Spleen (tissue), 7 donors: ENCODE measurements around the gene UCK2.

ENCODE experiments used
- POLR2A ChIP-seq, 3 donors: fragments of 450-650 bp; IDR thresholded peaks; one replicate each; pipeline ENCODE4 v1.5.1; 2017; ENCODE audit warnings: antibody characterized with exemption in 3 of 3, mild to moderate bottlenecking in 1 of 3
- TF ChIP-seq, protein P1 (sequence below), 11 experiments: fragments of 200-600 bp in 7 of 11; fragments of 450-650 bp in 4 of 11; sonication (generic) in 4 of 11; IDR thresholded peaks in 8 of 11; conservative IDR thresholded peaks in 3 of 11; 1 replicate in 7 of 11; 2 replicates in 4 of 11; pipeline versions ENCODE4 v1.4.0 to v1.8.0; 2016 to 2021; ENCODE audit warnings: antibody characterized with exemption in 11 of 11, inconsistent platforms in 4 of 11, mild to moderate bottlenecking in 1 of 11
- donor health status: DM: no; HTN: no; CAD: no; lungs with moderate emphysema.
- donor health status: DM: no; HTN: no; CAD: no.
- donor health status: DM: no; HTN: no; CAD: no.

DNA sequence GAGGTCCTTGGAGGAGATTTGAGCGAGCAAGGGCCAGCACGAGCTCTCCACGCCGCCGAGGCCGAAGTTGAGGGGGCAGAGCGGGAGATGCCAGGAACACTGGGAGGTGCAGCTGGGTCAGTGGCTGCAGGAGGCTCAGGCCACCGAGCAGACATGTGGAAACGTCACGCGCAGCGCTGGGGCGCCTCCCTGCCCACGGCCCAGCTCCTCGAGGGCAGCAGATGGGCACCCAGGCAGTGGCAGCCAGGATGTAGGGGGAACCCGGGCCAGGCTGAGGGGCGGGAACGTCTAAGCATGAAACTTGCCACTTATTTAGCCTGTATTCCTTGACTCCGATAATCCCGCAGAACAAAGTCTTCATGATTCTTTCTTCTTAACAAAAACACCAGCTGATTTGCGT is 114.1 kb downstream of the UCK2 start:
- TF ChIP-seq POLR2A (IDR thresholded peaks at IDR 0.05), result no peak
- TF ChIP-seq, protein P1, sequence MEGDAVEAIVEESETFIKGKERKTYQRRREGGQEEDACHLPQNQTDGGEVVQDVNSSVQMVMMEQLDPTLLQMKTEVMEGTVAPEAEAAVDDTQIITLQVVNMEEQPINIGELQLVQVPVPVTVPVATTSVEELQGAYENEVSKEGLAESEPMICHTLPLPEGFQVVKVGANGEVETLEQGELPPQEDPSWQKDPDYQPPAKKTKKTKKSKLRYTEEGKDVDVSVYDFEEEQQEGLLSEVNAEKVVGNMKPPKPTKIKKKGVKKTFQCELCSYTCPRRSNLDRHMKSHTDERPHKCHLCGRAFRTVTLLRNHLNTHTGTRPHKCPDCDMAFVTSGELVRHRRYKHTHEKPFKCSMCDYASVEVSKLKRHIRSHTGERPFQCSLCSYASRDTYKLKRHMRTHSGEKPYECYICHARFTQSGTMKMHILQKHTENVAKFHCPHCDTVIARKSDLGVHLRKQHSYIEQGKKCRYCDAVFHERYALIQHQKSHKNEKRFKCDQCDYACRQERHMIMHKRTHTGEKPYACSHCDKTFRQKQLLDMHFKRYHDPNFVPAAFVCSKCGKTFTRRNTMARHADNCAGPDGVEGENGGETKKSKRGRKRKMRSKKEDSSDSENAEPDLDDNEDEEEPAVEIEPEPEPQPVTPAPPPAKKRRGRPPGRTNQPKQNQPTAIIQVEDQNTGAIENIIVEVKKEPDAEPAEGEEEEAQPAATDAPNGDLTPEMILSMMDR (IDR thresholded peaks at IDR 0.05 in 8 of 11, conservative IDR thresholded peaks at IDR 0.05 in 3 of 11), result no peak
